SHP77 (cell line): ENCODE data around the gene MAP2K2.

ENCODE experiments used
- DNase-seq, 2 experiments: peaks; one replicate each; lab custom pipeline; 2025; lab: John Stamatoyannopoulos, UW

The MAP2K2 gene

GRCh38 chr19:4077800-4078684 lies 45.9 kb downstream of the MAP2K2 start:
- peak in 1 of 2 experiments; percentile 54 for DNase-seq

- DNase-seq = no peak
These were observed 46.9 kb downstream of the MAP2K2 start for GRCh38 chr19:4077007-4077374.

- DNase-seq = no peak
These were observed 48.5 kb downstream of the MAP2K2 start for GRCh38 chr19:4075373-4075772.

- DNase-seq = no peak
These were observed 52.3 kb downstream of the MAP2K2 start for GRCh38 chr19:4071610-4072009.

- no peak for DNase-seq
These were observed 54.5 kb downstream of the MAP2K2 start for GRCh38 chr19:4069331-4069959.

- DNase-seq = no peak
These were observed 55.6 kb downstream of the MAP2K2 start for GRCh38 chr19:4068047-4068966.

GRCh38 chr19:4067396-4068046 lies 56.4 kb downstream of the MAP2K2 start:
- no peak for DNase-seq

- peak; percentile 47 to 62 for DNase-seq
These were observed 57.1 kb downstream of the MAP2K2 start, which contains the start of gene ZBTB7A for GRCh38 chr19:4066682-4067395. TSS of gene ZBTB7A (minus strand) at chr19:4066899. CDS start at chr19:4055232, 11,667 bp downstream.

GRCh38 chr19:4066176-4066606 lies 57.7 kb downstream of the MAP2K2 start:
- no peak for DNase-seq

GRCh38 chr19:4065430-4066175 lies 58.3 kb downstream of the MAP2K2 start:
- DNase-seq = peak; percentile 82 to 92

GRCh38 chr19:4064496-4065260 lies 59.2 kb downstream of the MAP2K2 start:
- peak in 1 of 2 experiments; percentile 16 for DNase-seq

GRCh38 chr19:4064149-4064495 lies 59.8 kb downstream of the MAP2K2 start:
- DNase-seq = no peak

GRCh38 chr19:4063369-4064148 lies 60.4 kb downstream of the MAP2K2 start:
- DNase-seq = no peak

GRCh38 chr19:4062419-4063368 lies 61.2 kb downstream of the MAP2K2 start:
- no peak for DNase-seq

- no peak for DNase-seq
These were observed 62.1 kb downstream of the MAP2K2 start for GRCh38 chr19:4061683-4062418.

- DNase-seq = no peak
These were observed 62.7 kb downstream of the MAP2K2 start for GRCh38 chr19:4061178-4061682.
